Endothelial cell (in vitro differentiated cells): ENCODE measurements around the gene ATRNL1. TPM values are rescaled to one million over a fixed set of nuclear protein-coding genes. Genes with fewer than 3 reads are reported as not detected.

Experiments used
- DNase-seq: peaks from one replicate; pipeline ENCODE4 v3.0.0; 2021; ENCODE audit warnings: low spot score
- H3K27ac Mint-ChIP-seq: one replicate; pipeline ENCODE4 v1.8.0; 2021; ENCODE audit warnings: mixed read lengths, inconsistent platforms; ENCODE audit not compliant: unreplicated experiment
- H3K27me3 Mint-ChIP-seq: one replicate; pipeline ENCODE4 v1.8.0; 2021; ENCODE audit warnings: mild to moderate bottlenecking, moderate library complexity, mixed read lengths, inconsistent platforms; ENCODE audit not compliant: unreplicated experiment
- H3K36me3 Mint-ChIP-seq: one replicate; pipeline ENCODE4 v1.8.0; 2021; ENCODE audit warnings: mild to moderate bottlenecking, low read depth, mixed read lengths, inconsistent platforms; ENCODE audit not compliant: unreplicated experiment
- H3K4me1 Mint-ChIP-seq: one replicate; pipeline ENCODE4 v1.8.0; 2021; ENCODE audit warnings: mild to moderate bottlenecking, mixed read lengths, inconsistent platforms; ENCODE audit not compliant: unreplicated experiment
- H3K4me3 Mint-ChIP-seq: one replicate; pipeline ENCODE4 v1.8.0; 2021; ENCODE audit warnings: mild to moderate bottlenecking, mixed read lengths, inconsistent platforms; ENCODE audit not compliant: unreplicated experiment
- H3K9me3 Mint-ChIP-seq: one replicate; pipeline ENCODE4 v1.8.0; 2021; ENCODE audit warnings: mixed read lengths, inconsistent platforms; ENCODE audit not compliant: unreplicated experiment
- total RNA-seq: library from RNA; stranded (reverse); fragmentation: NEBNext Ultra II Directional; extraction: Animal tissue kit (Norgen Biotek cat#: 25700); gene quantifications from one replicate; pipeline ENCODE4 v1.2.1, GENCODE V29; 2021; ENCODE audit not compliant: unreplicated experiment
- TF ChIP-seq, protein P1 (sequence below): fragments of 200-600 bp; sonication (generic); IDR thresholded peaks from one replicate; pipeline ENCODE4 v1.5.0; 2021; ENCODE audit warnings: antibody characterized with exemption; ENCODE audit not compliant: unreplicated experiment

ATRNL1 gene
- total RNA-seq, 1 donor from 2014 or later: 32.5 TPM

DNA sequence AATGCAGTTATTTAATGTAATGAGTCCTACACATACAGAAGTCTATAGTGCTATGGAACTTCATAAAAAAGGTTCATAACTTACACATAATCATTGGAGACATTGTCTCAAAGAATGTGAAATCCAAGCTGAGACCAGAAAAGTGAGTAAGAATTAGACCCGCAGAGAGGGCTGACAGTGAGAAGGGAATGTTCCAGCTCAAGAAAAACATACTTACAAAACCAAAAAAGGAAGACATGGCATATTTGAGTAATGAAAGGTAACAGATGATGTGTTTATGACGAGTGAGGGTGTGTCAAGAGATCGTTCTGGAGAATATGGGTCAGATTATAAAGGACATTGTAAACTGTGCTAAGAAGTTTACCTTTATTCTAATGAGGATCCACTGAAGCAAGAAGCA, 566.5 kb downstream of the ATRNL1 start:
- Mint-ChIP-seq H3K4me3 (no peak overlapping the region), H3K27me3 (no peaks in the 10 kb centered on the region), H3K4me1 (no peaks in the 10 kb centered on the region), H3K36me3 (no peaks in the 10 kb centered on the region), H3K27ac (no peak overlapping the region), H3K9me3 (no peaks in the 10 kb centered on the region)
- TF ChIP-seq, protein P1, sequence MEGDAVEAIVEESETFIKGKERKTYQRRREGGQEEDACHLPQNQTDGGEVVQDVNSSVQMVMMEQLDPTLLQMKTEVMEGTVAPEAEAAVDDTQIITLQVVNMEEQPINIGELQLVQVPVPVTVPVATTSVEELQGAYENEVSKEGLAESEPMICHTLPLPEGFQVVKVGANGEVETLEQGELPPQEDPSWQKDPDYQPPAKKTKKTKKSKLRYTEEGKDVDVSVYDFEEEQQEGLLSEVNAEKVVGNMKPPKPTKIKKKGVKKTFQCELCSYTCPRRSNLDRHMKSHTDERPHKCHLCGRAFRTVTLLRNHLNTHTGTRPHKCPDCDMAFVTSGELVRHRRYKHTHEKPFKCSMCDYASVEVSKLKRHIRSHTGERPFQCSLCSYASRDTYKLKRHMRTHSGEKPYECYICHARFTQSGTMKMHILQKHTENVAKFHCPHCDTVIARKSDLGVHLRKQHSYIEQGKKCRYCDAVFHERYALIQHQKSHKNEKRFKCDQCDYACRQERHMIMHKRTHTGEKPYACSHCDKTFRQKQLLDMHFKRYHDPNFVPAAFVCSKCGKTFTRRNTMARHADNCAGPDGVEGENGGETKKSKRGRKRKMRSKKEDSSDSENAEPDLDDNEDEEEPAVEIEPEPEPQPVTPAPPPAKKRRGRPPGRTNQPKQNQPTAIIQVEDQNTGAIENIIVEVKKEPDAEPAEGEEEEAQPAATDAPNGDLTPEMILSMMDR: no peak
- no peak for DNase-seq

GRCh38 chr10:115660391-115660790, 567.2 kb downstream of the ATRNL1 start:
- Mint-ChIP-seq H3K4me3 (no peak overlapping the region), H3K27ac (no peak overlapping the region), H3K9me3 (no peaks in the 10 kb centered on the region), H3K36me3 (no peaks in the 10 kb centered on the region), H3K27me3 (no peaks in the 10 kb centered on the region), H3K4me1 (no peaks in the 10 kb centered on the region)
- TF ChIP-seq, protein P1: no peak
- DNase-seq: no peak

DNA sequence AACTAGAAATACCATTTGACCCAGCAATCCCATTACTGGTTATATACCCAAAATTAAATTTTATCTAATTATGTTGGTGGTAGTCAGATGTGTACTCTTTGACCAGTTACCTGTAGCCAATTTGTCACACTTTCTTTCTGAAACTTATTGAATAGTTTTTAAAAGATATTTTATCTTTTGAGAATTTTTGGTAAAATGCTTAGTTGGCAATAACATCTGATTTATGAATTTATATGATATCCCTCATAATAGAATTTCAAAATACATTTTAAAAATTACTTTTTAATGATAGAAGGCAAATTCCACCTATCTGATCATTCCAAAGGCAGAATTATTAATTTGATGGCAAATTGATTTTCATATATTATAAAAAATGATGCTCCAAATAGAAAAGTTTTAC, 569.3 kb downstream of the ATRNL1 start:
- no peak overlapping the region for H3K4me3 Mint-ChIP-seq
- H3K27me3 Mint-ChIP-seq: no peaks in the 10 kb centered on the region
- no peaks in the 10 kb centered on the region for H3K9me3 Mint-ChIP-seq
- no peaks in the 10 kb centered on the region for H3K4me1 Mint-ChIP-seq
- H3K27ac Mint-ChIP-seq: no peak overlapping the region
- DNase-seq: no peak
- TF ChIP-seq, protein P1: no peak
- H3K36me3 Mint-ChIP-seq: no peaks in the 10 kb centered on the region

GRCh38 chr10:115665549-115665948, 572.4 kb downstream of the ATRNL1 start:
- TF ChIP-seq, protein P1: no peak
- Mint-ChIP-seq H3K4me1 (no peaks in the 10 kb centered on the region), H3K27ac (no peak overlapping the region), H3K4me3 (no peak overlapping the region), H3K27me3 (no peaks in the 10 kb centered on the region), H3K36me3 (no peaks in the 10 kb centered on the region), H3K9me3 (no peaks in the 10 kb centered on the region)
- no peak for DNase-seq

GRCh38 chr10:115674496-115674895, 581.3 kb downstream of the ATRNL1 start:
- TF ChIP-seq, protein P1: no peak
- Mint-ChIP-seq H3K4me1 (no peaks in the 10 kb centered on the region), H3K36me3 (no peaks in the 10 kb centered on the region), H3K27ac (no peak overlapping the region), H3K27me3 (peaks cover 2% of the 10 kb centered on the region), H3K9me3 (no peaks in the 10 kb centered on the region), H3K4me3 (no peak overlapping the region)
- no peak for DNase-seq
